Measurements from ENCODE around the gene CPTP. TPM values are rescaled to one million over a fixed set of nuclear protein-coding genes. Genes with fewer than 3 reads are reported as not detected.

CPTP gene
- total and polyA plus RNA-seq, 2 of the 13 experiments (the other 11 are each of a cell fraction or from before 2014, with no cell fraction given): 5.5 to 9.3 TPM

GRCh38 chr1:1361982-1362423, 37.4 kb downstream of the CPTP start (continued):
- no peak for TF ChIP-seq SMARCE1 (IDR thresholded peaks at IDR 0.05; ENCODE audit: borderline replicate concordance)
- TF ChIP-seq FOXM1 (CRISPR knock-in tag; IDR thresholded peaks at IDR 0.05): no peak
- no peak for TF ChIP-seq ZNF800 (CRISPR knock-in tag; IDR thresholded peaks at IDR 0.05)
- TF ChIP-seq ATM (IDR thresholded peaks at IDR 0.05; ENCODE audit: borderline replicate concordance): no peak
- no peak for TF ChIP-seq HOXA7 (CRISPR knock-in tag; IDR thresholded peaks at IDR 0.05)
- TF ChIP-seq, protein P1, sequence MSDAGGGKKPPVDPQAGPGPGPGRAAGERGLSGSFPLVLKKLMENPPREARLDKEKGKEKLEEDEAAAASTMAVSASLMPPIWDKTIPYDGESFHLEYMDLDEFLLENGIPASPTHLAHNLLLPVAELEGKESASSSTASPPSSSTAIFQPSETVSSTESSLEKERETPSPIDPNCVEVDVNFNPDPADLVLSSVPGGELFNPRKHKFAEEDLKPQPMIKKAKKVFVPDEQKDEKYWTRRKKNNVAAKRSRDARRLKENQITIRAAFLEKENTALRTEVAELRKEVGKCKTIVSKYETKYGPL (CRISPR knock-in tag; IDR thresholded peaks at IDR 0.05): no peak
- TF ChIP-seq, protein P2, sequence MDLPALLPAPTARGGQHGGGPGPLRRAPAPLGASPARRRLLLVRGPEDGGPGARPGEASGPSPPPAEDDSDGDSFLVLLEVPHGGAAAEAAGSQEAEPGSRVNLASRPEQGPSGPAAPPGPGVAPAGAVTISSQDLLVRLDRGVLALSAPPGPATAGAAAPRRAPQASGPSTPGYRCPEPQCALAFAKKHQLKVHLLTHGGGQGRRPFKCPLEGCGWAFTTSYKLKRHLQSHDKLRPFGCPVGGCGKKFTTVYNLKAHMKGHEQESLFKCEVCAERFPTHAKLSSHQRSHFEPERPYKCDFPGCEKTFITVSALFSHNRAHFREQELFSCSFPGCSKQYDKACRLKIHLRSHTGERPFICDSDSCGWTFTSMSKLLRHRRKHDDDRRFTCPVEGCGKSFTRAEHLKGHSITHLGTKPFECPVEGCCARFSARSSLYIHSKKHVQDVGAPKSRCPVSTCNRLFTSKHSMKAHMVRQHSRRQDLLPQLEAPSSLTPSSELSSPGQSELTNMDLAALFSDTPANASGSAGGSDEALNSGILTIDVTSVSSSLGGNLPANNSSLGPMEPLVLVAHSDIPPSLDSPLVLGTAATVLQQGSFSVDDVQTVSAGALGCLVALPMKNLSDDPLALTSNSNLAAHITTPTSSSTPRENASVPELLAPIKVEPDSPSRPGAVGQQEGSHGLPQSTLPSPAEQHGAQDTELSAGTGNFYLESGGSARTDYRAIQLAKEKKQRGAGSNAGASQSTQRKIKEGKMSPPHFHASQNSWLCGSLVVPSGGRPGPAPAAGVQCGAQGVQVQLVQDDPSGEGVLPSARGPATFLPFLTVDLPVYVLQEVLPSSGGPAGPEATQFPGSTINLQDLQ (CRISPR knock-in tag; IDR thresholded peaks at IDR 0.05): no peak
- TF ChIP-seq JARID2 (CRISPR knock-in tag; IDR thresholded peaks at IDR 0.05; ENCODE audit: insufficient replicate concordance): no peak
- TF ChIP-seq KLF13 (CRISPR knock-in tag; IDR thresholded peaks at IDR 0.05): no peak
- TF ChIP-seq ZBTB49 (CRISPR knock-in tag; IDR thresholded peaks at IDR 0.05; ENCODE audit: borderline replicate concordance): no peak
- TF ChIP-seq ZMAT5 (CRISPR knock-in tag; IDR thresholded peaks at IDR 0.05; ENCODE audit: borderline replicate concordance, low read depth): no peak
- no peak for TF ChIP-seq ATRX (CRISPR knock-in tag; IDR thresholded peaks at IDR 0.05; ENCODE audit: borderline replicate concordance)
- peak; percentile 13; the same call in 1 of the 2 replicates for TF ChIP-seq RARA (CRISPR knock-in tag; IDR thresholded peaks at IDR 0.05)
- TF ChIP-seq, protein P3, sequence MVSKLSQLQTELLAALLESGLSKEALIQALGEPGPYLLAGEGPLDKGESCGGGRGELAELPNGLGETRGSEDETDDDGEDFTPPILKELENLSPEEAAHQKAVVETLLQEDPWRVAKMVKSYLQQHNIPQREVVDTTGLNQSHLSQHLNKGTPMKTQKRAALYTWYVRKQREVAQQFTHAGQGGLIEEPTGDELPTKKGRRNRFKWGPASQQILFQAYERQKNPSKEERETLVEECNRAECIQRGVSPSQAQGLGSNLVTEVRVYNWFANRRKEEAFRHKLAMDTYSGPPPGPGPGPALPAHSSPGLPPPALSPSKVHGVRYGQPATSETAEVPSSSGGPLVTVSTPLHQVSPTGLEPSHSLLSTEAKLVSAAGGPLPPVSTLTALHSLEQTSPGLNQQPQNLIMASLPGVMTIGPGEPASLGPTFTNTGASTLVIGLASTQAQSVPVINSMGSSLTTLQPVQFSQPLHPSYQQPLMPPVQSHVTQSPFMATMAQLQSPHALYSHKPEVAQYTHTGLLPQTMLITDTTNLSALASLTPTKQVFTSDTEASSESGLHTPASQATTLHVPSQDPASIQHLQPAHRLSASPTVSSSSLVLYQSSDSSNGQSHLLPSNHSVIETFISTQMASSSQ (IDR thresholded peaks at IDR 0.05; ENCODE audit: low read depth): no peak
- TF ChIP-seq, protein P3 (CRISPR knock-in tag; IDR thresholded peaks at IDR 0.05; ENCODE audit: borderline replicate concordance): no peak
- TF ChIP-seq MAFK (conservative IDR thresholded peaks at IDR 0.05 in 1 of 2, IDR thresholded peaks at IDR 0.05 in 1 of 2; ENCODE audit: low read length in 2 of 2): no peak
- TF ChIP-seq ARID2 (CRISPR knock-in tag; IDR thresholded peaks at IDR 0.05; ENCODE audit: borderline replicate concordance): no peak
- no peak for TF ChIP-seq ZNF274 (CRISPR knock-in tag; IDR thresholded peaks at IDR 0.05)
